Measurements from ENCODE around the gene CLMP. TPM values are rescaled to one million over a fixed set of nuclear protein-coding genes. Genes with fewer than 3 reads are reported as not detected.

CLMP gene
- polyA plus RNA-seq (2012; ENCODE audit: insufficient read length, low read depth), result 24.7 TPM

GRCh38 chr11:123195188-123196059 is at the start of gene CLMP:
CLMP (minus strand) TSS chr11:123195248; CDS start chr11:123194940, 308 bp downstream.
- TF ChIP-seq REST (IDR thresholded peaks at IDR 0.05; ENCODE audit: insufficient read depth in 1 of 2, low read depth in 2 of 2, low read length in 2 of 2) (no peak), TAF1 (IDR thresholded peaks at IDR 0.05; ENCODE audit: borderline replicate concordance, insufficient read depth, low read length) (no peak), SIN3A (IDR thresholded peaks at IDR 0.05; ENCODE audit: borderline replicate concordance, insufficient read depth, low read length) (no peak), FOXP2 (optimal IDR thresholded peaks at IDR 0.05; ENCODE audit: borderline replicate concordance, extremely low read depth, extremely low read length, insufficient read depth) (no peak), POLR2AphosphoS5 (IDR thresholded peaks at IDR 0.05; ENCODE audit: low read depth, low read length) (no peak)

GRCh38 chr11:123241874-123242543 is 47.0 kb upstream of the CLMP start:
- no peak for TF ChIP-seq TAF1 (IDR thresholded peaks at IDR 0.05; ENCODE audit: borderline replicate concordance, insufficient read depth, low read length)
- TF ChIP-seq FOXP2 (optimal IDR thresholded peaks at IDR 0.05; ENCODE audit: borderline replicate concordance, extremely low read depth, extremely low read length, insufficient read depth), result no peak
- TF ChIP-seq SIN3A (IDR thresholded peaks at IDR 0.05; ENCODE audit: borderline replicate concordance, insufficient read depth, low read length), result no peak
- no peak for TF ChIP-seq POLR2AphosphoS5 (IDR thresholded peaks at IDR 0.05; ENCODE audit: low read depth, low read length)
- no peak for TF ChIP-seq REST (IDR thresholded peaks at IDR 0.05; ENCODE audit: insufficient read depth in 1 of 2, low read depth in 2 of 2, low read length in 2 of 2)

- no peak for TF ChIP-seq POLR2AphosphoS5 (IDR thresholded peaks at IDR 0.05; ENCODE audit: low read depth, low read length)
- no peak for TF ChIP-seq FOXP2 (optimal IDR thresholded peaks at IDR 0.05; ENCODE audit: borderline replicate concordance, extremely low read depth, extremely low read length, insufficient read depth)
- TF ChIP-seq REST (IDR thresholded peaks at IDR 0.05; ENCODE audit: insufficient read depth in 1 of 2, low read depth in 2 of 2, low read length in 2 of 2), result no peak
- TF ChIP-seq TAF1 (IDR thresholded peaks at IDR 0.05; ENCODE audit: borderline replicate concordance, insufficient read depth, low read length), result no peak
- TF ChIP-seq SIN3A (IDR thresholded peaks at IDR 0.05; ENCODE audit: borderline replicate concordance, insufficient read depth, low read length), result no peak
Observed at GRCh38 chr11:123241294-123241693, 46.2 kb upstream of the CLMP start.

- no peak for TF ChIP-seq POLR2AphosphoS5 (IDR thresholded peaks at IDR 0.05; ENCODE audit: low read depth, low read length)
- TF ChIP-seq TAF1 (IDR thresholded peaks at IDR 0.05; ENCODE audit: borderline replicate concordance, insufficient read depth, low read length), result no peak
- TF ChIP-seq REST (IDR thresholded peaks at IDR 0.05; ENCODE audit: insufficient read depth in 1 of 2, low read depth in 2 of 2, low read length in 2 of 2), result no peak
- no peak for TF ChIP-seq FOXP2 (optimal IDR thresholded peaks at IDR 0.05; ENCODE audit: borderline replicate concordance, extremely low read depth, extremely low read length, insufficient read depth)
- TF ChIP-seq SIN3A (IDR thresholded peaks at IDR 0.05; ENCODE audit: borderline replicate concordance, insufficient read depth, low read length), result no peak
Observed at GRCh38 chr11:123239191-123240150, 44.4 kb upstream of the CLMP start.

All from PFSK-1 (cell line).